ENCODE results near the gene SP5.
"Not testable (repeated sequence)": the region's sequence is repeated elsewhere in the genome, so short reads cannot be mapped to it uniquely, and the experiment has no call there.

Gene SP5

DNA sequence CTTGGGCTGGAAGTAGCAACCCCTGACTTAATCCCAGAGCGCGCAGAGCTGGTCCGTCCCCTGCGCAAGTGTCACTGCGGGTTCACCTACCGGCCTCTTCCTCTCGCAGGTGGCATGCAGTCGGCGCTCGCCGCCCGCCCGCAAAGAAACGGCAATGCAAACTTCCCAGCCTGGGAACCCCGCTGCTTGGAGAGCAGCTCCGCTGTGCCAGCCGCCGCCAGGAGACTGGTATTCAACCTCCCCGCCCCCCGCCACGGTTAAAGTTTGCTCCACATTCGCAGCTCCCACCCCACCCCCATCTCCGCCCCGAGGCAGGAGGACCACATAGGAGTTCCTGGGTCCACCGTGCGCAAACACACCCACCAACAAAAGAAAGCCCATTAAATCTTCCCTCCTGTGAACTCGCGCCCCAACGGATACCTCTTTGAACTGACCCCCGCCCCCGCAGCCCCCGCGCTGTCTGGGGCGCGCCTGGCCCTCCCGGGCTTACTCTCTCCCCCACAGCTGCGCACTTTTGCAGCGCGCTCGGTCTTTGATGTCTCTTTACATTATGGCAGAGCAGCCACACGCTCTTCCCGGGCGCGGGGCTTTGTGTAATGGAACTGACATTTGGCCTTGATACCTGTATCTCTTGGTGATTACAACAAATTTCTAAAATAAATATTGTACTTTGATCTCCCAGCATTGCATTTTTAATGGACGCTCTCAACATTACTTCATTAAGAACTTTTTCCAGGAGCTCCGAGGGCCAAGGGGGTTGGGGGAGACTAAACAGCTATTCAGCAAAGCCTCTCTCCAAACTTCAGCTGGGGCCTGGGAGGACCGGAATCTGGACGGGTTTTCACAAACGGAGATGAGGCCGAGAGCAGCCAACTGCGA lies 3.1 kb upstream of the SP5 start:
- peak; percentile 12 for DNase-seq

DNA sequence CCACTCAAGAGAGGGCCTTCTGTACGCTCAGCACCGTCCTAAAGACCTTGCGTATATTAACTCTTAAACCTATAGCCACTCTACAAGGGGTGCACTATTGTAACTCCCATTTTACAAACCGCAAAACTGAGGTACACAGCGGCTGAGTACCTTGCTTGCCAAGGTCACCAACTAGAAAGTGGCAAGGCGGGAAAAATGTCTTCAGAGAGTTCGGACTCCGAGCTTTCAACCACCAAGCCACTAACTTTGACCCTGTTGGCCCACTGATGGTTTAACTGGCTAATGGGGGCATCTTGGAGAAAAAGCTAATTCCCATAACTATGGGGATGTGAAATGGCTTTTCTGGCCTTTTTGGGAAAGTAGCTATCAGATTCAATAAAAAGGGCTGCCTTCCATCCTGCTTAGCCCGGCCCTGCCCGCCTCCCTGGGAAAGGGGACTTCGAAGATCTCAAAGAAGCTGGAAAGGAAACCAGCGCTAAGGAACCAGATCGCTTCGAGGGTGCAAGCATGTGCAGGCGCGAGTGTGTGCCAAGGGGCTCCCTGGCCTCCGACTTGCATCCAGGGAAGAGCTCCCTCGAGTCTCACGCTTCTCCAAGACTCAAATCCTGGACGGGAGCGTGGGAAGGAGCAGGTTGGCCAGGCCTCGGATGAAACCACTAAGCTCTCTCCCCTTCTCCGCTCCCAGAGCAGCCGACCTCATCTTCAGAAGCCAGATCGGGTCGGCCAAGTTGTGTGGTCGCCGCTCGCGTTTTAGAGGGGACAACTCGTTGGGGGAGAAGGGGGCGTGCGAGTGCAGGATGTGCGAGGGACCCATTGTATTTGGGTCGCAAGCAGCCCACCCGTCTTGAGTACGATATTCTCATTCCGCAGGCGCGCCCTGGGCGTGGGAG lies 2.2 kb upstream of the SP5 start:
- no peak for DNase-seq

DNA sequence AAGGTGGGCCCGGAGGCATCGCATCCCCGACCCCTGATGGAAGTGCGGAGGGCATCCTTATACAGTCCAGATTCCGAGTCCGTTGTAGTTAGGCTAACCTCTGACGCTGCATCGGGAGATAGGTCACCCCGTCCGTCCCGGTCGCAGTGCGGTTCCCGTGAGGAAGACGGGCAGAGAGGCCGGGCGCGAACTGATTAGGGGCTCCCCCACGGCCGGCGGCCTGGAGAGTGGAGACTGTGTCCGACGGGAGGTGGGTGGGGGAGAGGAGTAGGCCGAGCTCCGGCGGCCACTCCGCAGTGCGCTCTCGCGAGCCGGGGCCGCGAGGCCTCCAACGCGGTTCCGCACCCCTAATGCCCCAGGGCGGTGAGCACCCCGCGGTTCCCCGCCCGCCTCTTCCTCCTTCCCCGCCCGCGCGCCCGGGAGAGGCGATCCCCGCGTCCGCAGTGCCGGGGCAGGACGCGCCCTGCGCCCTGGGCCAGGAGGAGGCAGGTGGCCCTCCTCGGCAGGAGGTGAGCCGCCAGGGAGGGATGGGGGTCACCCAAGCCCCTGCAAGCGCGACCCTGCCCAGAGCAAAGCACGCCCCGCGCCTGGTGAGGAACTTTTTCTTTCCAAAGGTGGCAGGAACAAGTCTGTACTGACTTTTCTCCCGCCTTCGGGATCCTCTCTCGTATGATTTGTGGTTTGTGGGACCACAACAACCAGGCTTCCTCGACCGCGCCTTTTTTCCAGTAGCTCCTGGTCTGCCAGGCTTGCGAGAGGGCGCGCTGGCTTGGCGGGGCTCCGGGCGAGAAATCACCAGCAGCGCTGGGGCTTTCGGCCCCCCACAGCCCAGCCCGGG lies 1.4 kb upstream of the SP5 start:
- DNase-seq = no peak

DNA sequence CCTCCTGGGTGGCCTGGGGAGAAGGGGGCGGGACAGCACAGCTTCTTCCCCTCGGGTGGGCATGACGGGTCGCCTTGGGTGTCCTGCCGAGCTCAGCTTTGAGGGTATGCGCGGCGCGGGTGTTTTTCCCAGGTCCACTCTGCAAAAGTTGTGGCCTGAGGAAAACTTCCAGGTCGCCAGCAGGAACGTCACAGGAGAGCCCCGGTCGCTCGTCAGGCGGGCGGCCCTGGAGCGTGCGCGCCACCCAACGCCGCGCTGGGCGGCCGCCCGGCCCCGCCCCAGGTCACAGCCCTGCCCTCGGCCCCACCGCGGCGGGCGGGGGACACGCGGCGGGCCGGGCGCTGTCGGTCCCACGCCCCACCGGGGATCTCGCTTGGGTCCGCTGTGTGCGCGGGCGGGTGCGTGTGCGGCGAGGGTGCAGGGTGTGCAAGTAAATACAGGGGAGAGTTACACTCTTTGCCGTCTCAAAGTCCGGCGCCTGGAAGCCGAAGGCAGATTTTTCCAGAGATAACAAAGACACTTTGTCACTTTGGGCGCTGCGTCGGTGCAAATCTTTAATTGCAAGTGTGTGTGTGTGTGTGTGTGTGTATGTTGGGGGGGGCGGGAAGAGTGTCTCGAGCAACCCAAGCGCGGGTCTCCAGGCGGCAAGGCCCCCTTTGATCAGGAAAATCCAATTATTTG lies 616 bp upstream of the SP5 start:
- DNase-seq = peak; percentile 16

DNA sequence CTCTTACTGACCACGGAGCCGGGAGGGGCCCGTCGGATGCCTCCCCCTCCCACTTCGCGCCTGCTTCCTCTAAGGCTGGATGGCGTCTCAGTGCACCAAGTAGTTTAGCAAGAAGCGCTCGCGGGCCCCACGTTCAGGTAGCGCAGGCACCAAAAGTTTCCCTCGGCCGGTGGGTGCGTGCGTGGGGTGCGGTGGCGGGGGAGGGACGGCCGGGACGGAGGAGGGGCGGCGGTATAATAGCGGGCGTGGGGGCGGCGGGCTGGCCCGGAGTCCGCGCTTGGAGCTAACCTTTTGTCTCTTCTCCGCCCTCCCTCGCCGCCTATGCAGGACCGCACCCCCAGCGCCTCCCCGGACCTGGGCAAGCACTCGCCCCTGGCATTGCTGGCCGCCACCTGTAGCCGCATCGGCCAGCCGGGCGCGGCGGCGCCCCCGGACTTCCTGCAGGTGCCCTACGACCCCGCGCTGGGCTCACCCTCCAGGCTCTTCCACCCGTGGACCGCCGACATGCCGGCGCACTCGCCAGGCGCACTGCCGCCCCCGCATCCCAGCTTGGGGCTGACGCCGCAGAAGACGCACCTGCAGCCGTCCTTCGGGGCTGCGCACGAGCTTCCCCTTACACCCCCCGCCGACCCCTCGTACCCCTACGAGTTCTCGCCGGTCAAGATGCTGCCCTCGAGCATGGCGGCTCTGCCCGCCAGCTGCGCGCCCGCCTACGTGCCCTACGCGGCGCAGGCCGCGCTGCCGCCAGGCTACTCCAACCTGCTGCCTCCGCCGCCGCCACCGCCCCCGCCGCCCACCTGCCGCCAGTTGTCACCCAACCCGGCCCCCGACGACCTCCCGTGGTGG lies 1.0 kb downstream of the SP5 start:
- DNase-seq = no peak

DNA sequence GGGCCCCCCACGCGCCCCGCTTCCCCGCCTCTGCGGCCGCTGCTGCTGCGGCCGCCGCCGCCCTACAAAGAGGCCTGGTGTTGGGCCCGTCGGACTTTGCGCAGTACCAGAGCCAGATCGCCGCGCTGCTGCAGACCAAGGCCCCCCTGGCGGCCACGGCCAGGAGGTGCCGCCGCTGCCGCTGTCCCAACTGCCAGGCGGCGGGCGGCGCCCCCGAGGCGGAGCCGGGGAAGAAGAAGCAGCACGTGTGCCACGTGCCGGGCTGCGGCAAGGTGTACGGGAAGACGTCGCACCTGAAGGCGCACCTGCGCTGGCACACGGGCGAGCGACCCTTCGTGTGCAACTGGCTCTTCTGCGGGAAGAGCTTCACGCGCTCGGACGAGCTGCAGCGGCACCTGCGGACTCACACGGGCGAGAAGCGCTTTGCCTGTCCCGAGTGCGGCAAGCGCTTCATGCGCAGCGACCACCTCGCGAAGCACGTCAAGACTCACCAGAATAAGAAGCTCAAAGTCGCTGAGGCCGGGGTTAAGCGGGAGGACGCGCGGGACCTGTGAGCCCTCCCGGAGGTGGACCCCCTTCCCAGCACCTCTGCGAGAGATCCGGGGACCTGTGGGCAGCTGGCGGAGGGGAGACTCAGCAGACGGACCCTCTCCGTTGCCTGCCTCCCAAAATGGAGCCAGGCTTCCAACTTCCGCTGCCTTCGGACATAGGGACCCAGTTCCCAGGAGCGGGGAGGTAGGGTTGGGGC lies 1.9 kb downstream of the SP5 start:
- no peak for DNase-seq

DNA sequence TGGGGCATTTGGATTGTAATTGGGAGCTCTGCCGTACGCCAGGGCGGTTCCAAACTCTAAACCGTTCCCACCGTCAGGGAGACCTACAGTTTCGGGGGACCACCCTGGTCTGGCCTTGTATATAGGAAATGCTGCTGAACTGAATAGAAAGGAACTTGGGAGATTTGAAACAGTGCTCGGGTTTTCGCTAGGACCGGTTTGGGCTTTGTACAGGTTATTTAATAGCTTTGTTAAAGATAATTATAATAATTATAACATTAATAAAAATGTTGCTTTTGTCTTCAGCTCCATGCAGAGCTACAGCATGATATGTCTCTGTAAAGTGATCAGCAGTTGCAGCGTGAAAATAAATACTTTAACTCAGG lies 2.4 kb downstream of the SP5 start:
- no peak for DNase-seq

DNA sequence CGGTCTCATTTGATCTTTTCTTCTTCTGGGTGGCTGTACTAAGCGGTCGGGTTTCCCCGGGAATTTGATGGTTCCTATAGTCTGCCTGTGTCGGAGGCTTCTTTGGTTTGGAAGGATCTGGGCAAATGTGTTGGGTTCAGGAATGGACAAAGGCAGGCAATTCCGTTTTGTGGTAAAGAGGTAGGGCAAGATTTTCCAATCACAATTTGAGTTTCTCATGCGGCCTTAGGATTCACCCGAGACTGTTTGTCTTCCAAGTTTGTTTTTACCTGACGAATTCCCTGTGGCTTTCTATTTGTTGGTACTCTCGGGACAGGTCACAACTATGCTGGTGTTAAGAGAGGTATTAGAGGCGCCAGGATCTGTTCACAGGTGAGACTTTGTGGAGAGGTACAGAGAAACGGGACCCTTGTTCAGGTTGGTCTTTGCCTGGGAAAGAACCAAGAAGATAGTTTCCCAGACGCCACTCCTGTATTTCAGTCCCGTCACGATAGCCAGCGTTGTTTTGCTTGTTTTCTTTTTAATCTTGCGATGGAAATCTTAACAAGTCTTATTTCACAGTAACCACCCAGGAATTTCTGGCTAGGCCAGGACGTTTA lies 3.0 kb downstream of the SP5 start:
- DNase-seq = no peak

DNA sequence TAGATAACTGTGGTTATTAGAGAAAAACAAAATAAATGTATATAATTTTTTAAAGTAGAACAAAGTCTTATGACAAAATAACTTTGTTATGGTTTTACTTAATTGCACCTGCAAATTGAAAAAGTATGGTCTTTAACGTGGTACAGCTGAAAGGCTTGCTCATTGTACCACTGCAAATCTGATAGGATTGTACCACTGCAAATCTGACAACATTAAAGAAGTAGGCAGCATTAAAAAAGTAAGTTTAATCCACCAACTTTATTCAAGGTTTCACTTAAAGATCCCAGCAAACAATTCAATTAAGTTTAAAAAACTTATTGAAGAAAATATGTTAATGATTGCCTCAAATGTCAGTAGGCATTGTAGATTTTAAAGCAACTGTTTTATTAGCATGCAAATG lies 4.7 kb downstream of the SP5 start:
- no peak for DNase-seq

DNA sequence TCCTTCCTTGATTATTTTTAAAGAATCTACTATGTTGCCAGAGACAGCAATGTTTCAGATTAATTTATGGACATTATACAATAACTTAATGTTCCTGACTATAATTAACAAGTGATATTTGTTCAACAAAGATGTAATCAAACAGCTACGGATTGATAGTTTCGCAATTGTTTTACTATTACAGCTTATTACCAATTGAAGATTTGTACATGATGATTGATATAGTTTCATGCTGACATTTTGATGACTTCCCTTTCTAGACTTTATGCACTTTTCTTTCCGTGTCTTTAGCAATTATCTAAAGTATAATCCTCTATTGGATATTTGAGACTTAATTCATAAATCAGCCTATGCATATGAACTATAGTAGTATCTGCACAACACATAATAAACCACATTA lies 6.5 kb downstream of the SP5 start:
- no peak for DNase-seq

DNA sequence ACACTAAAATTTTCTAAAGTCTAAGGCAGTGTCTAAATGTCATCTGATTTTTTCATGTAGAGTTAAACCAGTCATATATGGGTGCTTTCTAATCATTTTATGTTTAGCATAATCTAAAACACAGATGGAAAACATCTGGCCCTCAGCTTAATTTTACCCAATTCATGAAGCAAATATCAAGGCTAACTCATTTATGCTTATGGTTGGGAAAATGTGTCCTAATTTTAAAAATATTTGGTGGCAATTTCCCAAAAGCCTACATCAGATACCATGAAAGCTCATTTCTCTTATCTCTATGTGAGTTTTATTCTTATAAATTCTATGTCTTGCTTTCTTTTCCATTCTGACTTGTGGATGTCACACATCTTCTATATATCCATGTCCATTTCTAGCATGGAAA lies 7.2 kb downstream of the SP5 start:
- no peak for DNase-seq

DNA sequence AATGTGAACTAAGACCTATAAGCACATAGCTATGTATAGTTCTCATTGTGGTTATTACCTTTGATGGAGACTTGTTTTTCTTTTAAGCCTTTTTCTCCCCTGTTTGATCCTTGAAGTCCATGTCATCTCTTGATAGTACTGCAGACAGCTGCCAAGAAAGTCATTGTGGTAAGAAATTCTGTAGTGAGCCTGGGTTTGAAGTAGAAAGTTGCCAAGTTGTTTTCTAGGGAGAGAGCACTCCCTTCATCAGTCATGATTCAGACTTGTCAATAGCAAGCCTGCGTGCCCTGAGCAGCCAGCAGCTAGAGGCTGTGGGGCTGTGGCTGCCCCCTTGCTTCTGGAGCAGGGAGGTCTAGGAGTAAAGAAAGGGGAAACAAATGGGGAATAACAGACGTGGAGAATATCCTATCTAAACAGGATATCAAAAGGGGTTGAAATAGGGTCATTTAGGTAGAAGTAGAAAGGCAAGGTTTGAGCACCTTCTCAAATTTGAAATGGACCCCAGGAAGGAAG lies 8.4 kb downstream of the SP5 start:
- DNase-seq = no peak

DNA sequence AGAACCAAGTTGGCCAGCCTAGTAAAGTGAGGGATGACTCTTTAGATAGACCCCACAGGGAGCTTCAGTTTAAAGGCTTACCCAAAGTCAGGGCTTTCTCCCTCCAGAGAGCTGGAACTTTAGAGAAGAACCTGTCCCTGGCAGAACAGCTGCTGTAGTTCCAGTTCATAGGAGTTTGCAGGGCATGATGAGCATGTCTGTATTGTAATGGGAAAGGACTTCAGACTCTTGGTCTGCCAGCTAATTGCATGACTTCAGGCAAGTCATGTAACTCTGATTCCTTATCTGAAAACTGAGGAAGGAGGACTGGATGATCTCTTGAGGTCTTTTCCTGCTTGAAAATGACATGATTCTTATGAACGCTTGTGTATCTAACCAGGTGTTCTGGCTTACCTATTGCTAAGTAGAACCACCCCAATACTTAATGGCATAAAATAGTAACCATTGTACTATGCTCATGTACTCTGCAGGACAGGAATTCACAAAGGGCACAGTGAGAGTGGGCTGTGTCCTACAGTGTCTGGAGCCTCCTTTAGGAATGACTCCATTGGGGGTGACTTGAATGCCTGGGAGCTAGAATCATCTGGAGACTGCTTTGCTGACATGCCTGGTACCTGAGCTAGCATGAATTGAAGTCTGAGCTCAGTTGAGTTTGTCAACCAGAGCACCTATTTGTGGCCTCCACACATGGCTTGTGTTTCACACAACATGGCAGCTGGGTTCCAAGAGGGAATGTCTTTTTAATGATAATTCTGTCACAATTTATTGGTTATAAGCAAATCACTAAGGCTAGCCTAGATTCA lies 18.9 kb downstream of the SP5 start:
- DNase-seq = no peak

DNA sequence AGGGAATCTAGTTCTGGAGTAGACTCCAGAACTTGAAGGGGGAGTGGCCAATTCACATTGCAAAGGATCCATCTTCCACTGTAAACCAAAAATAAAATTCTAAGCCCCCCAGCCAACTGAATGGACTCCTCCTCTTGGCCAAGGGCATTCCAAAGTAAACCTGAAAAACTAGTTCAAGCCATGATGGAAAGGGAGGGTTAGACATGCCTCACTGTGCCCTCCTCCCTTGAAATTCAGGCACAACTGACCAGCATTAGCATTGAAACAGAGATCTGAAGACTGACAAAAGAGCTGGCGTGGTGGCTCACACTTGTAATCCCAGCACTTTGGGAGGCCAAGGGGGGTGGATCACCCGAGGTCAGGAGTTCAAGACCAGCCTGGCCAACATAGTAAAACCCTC lies 19.5 kb downstream of the SP5 start:
- not testable (repeated sequence) for DNase-seq

DNA sequence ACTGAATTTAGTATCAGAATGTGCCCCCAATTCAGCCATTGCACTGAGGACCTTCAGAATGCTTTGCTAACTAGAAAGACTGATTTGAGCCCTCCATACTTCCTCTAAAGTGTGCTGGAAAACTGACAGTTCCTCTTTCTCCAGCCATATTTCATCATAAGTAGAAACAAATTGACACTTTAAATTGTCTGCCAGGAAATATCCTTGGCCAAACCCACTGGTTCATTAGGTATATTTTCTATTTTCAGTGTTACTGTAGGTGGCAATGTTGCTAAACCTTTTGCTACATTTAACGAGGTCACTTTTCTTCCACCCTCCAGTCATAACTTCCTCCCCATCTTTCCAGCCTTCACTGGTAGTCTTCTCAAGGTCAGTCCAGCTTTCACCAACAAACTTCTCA lies 21.5 kb downstream of the SP5 start:
- DNase-seq = no peak

DNA sequence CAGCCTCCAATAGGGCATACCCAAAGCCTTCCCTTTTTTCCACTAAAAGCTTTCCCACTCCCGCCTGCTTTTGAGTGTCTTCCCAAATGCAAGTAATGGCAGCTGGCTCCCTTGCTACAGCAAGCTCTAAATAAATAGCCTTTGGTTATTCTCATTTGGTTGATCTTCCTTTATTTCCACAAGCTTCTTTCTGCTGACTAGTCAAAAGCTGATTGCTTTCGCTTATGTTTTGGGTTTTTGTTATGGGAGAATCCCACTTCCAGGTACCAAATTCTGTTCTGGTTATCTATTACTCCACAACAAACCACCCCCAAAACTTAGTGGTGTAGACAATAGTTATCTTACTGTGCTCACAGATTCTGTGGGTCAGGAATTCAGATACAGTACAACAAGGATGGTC lies 22.3 kb downstream of the SP5 start:
- DNase-seq = no peak

DNA sequence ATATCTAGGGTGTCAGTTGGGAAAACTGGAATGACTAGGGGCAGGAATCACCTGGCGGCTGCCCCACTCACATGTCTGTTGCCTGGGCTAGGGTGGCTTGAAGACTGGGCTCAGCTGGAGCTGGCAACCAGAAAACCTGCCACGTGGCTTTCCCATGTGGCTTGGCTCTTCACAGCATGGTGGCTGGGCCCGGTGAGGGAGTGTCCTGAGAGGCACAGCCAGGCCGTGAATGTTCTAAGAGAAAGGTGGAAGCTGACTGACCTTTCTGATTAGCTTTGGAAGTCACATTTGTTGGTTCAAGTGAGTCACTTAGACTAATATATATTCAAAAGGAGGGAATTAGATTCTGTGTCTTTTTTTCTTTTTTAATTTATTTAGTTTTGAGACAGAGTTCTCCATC lies 22.7 kb downstream of the SP5 start:
- DNase-seq = no peak

DNA sequence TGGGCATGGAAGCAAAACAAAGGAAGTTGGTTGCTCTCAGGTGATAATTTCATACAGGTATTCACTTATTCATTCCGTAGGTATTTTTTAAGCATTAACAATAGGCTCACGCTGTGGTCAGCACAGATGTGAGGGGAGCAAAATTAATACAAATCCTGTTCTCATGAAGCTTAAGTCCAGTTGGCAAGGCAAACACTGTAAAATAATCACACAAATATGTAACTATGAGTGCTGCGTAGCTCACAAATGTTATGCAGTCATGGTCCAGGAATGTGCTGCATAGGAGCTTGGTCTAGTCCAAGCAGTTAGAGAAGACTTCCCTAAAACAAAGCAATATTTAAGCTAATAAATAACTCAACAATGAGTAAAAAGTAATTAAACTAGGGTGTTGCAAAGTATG lies 23.9 kb downstream of the SP5 start:
- DNase-seq = no peak

DNA sequence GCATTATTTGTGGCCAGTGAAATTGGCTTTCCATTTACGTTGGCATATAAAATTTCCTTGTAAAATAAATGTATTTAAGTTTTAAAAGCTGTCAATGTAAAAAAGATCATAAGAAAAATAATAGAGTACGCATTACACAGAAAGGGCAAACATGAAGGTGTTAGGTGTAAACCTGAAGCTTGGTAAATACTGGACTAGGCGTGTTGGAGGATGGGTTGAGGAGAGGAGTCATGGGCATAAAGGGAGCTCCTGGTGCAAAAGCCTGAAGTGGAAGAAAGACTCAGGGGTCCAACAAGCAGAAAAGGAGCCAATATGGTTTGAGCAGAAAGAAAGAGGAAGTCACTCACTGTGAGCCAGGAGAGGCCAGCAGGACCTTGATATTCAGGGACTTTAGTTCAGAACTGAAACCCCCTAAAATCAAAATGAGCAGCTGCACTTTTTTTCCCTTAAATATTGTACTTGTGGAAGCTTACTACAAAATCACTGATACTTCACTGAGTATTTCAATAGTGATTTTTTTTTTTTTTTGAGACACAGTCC lies 24.4 kb downstream of the SP5 start:
- DNase-seq = no peak

Measured in DMS153 (cell line).